Sigmoid colon (tissue), 7 donors: ENCODE data around the gene TBL3. TPM values are rescaled to one million over a fixed set of nuclear protein-coding genes. Genes with fewer than 3 reads are reported as not detected.

Experiments
- DNase-seq: peaks from one replicate; pipeline ENCODE4 v3.0.0-alpha.2; 2019
- H3K27ac ChIP-seq, 4 donors: fragments of 200-600 bp; sonication (generic); one replicate each; pipeline ENCODE4 v1.5.1; 2016 to 2019; ENCODE audit warnings: mild to moderate bottlenecking in 1 of 4
- H3K27me3 ChIP-seq, 3 donors: fragments of 200-600 bp; sonication (generic); one replicate each; pipeline ENCODE4 v1.5.1; 2019; ENCODE audit warnings: mild to moderate bottlenecking in 1 of 3
- H3K36me3 ChIP-seq, 4 donors: fragments of 200-600 bp; sonication (generic); one replicate each; pipeline ENCODE4 v1.5.1; 2016 to 2019
- H3K4me1 ChIP-seq, 4 donors: fragments of 200-600 bp; sonication (generic); one replicate each; pipeline ENCODE4 v1.5.1; 2017 to 2019
- H3K4me3 ChIP-seq, 4 donors: fragments of 200-600 bp; sonication (generic); one replicate each; pipeline ENCODE4 v1.5.1; 2017 to 2019; ENCODE audit warnings: mild to moderate bottlenecking in 2 of 4, moderate library complexity in 1 of 4
- H3K9me3 ChIP-seq, 4 donors: fragments of 200-600 bp in 3 of 4; sonication (generic) in 3 of 4; one replicate each; pipeline versions ENCODE4 v1.5.1 to v1.6.1; 2013 to 2019
- EP300 ChIP-seq, 4 donors: sonication (generic); formaldehyde crosslinking; IDR thresholded peaks; one replicate each; pipeline ENCODE4 v1.6.1; 2017; ENCODE audit warnings: antibody characterized with exemption in 4 of 4
- POLR2A ChIP-seq, 2 donors: fragments of 450-650 bp; IDR thresholded peaks; one replicate each; pipeline ENCODE4 v1.6.1; 2016; ENCODE audit warnings: antibody characterized with exemption in 2 of 2, mild to moderate bottlenecking in 2 of 2, moderate library complexity in 2 of 2
- POLR2AphosphoS5 ChIP-seq, 4 donors: sonication (generic); formaldehyde crosslinking; IDR thresholded peaks; one replicate each; pipeline ENCODE4 v1.6.1; 2017; ENCODE audit warnings: antibody characterized with exemption in 4 of 4
- WGBS, 2 donors: extraction: QIAGEN DNeasy Blood & Tissue Kit; methylation state at CpG; one replicate each; pipeline ENCODE4 v1.1.7; 2013; 5-methylcytosine and 5-hydroxymethylcytosine counted together
- intact Hi-C: fragments of 100-400 bp; cut with DNase I; formaldehyde crosslinking; loops from one replicate; pipeline ENCODE4 v1.15.1; 2023
- polyA plus RNA-seq, 3 donors: library from polyadenylated mRNA; stranded (reverse); fragments of 200-250 nt; gene quantifications; one replicate each; pipeline ENCODE4 v1.2.3, GENCODE V29; 2013
- total RNA-seq, 4 donors: library from RNA; depleted of rRNA; stranded (reverse); fragments of >200 nt; gene quantifications; one replicate each; pipeline ENCODE4 v1.1.0, GENCODE V29; 2016
- TF ChIP-seq, protein P1 (sequence below), 4 experiments: fragments of 450-650 bp in 3 of 4; fragments of 200-600 bp in 1 of 4; IDR thresholded peaks; one replicate each; pipeline ENCODE4 v1.5.1; 2016 to 2019; ENCODE audit warnings: antibody characterized with exemption in 4 of 4, mild to moderate bottlenecking in 3 of 4, moderate library complexity in 2 of 4
- donor health status: healthy with polysubstance abuse.
- donor health status: Bipolar disorder and iron deficiency.
- donor health status: healthy.

Gene TBL3
- total and polyA plus RNA-seq, 7 donors: 14.3 to 37.4 (median 25.4) TPM

DNA sequence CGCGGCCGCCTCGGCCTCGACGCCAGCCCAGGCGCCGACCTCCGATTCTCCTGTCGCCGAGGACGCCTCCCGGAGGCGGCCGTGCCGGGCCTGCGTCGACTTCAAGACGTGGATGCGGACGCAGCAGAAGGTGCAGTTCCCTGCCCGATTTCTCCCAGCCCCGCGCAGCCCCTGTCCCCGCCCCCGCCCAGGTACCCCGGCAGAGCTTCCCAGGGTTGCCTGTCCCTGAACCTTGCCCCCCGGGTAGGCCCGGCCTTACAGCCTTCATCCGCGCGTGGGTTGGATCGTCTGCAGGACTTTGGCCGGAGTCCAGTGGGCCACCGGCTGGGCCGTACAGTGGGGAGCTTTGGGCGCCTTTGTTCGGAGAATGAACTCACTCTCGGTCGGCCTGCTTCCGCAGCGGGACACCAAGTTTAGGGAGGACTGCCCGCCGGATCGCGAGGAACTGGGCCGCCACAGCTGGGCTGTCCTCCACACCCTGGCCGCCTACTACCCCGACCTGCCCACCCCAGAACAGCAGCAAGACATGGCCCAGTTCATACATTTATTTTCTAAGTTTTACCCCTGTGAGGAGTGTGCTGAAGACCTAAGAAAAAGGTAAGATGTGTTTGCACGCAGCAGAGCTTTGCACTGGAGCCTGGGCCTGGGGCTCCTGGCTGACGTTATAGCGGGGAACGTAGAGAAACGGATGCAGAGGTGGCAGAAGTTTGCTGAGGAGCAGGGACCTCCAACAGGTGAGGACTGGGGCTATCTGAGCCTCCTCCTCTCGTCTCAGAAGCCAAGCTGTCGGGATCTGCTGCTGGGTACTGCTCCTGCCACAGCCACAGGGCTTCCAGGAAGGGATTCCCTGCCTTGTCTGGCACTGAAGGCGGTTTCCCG is 12.7 kb downstream of the TBL3 start:
- peak overlapping the region; percentile 76 to 83 (median 81) for H3K27ac ChIP-seq
- DNase-seq: no peak
- H3K4me1 ChIP-seq: peaks cover 0 to 31% (median 20%) of the 10 kb centered on the region in 4 donors
- 4 to 12% methylated on average over 58 of the region's 58 CpGs for WGBS, 2 donors
- H3K4me3 ChIP-seq: peak overlapping the region; percentile 49 to 95 (median 80)
- peaks cover 6 to 17% (median 10%) of the 10 kb centered on the region in 4 donors for H3K36me3 ChIP-seq
- H3K27me3 ChIP-seq: peaks cover 28 to 50% (median 40%) of the 10 kb centered on the region in 3 donors
- TF ChIP-seq, protein P1, sequence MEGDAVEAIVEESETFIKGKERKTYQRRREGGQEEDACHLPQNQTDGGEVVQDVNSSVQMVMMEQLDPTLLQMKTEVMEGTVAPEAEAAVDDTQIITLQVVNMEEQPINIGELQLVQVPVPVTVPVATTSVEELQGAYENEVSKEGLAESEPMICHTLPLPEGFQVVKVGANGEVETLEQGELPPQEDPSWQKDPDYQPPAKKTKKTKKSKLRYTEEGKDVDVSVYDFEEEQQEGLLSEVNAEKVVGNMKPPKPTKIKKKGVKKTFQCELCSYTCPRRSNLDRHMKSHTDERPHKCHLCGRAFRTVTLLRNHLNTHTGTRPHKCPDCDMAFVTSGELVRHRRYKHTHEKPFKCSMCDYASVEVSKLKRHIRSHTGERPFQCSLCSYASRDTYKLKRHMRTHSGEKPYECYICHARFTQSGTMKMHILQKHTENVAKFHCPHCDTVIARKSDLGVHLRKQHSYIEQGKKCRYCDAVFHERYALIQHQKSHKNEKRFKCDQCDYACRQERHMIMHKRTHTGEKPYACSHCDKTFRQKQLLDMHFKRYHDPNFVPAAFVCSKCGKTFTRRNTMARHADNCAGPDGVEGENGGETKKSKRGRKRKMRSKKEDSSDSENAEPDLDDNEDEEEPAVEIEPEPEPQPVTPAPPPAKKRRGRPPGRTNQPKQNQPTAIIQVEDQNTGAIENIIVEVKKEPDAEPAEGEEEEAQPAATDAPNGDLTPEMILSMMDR (IDR thresholded peaks at IDR 0.05): no peak
- TF ChIP-seq POLR2AphosphoS5 (IDR thresholded peaks at IDR 0.05): no peak
- no peaks in the 10 kb centered on the region for H3K9me3 ChIP-seq
- intact Hi-C loops: no loop called here

DNA sequence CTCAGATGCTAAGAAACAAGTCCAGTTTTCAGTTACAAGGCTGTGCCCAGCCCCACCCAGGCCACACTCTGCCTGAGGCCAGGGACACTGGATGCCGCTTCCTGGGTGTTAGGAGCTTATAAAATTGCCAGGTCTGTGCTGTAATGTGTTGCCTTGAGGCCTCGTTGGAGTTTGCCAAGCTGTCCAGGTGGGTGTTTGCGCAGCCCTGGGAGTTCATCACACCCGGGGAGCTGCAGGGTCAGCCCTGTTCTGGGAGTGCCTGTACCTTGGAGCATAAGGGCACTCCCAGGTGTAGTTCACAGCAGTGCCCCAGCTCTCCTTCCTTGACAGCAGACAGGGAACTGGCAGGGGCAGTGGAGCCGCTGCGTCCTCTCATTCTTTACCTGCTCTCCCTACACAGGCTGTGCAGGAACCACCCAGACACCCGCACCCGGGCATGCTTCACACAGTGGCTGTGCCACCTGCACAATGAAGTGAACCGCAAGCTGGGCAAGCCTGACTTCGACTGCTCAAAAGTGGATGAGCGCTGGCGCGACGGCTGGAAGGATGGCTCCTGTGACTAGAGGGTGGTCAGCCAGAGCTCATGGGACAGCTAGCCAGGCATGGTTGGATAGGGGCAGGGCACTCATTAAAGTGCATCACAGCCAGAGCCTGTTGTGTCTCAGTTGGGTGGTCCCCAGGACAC is 13.8 kb downstream of the TBL3 start:
- Histone ChIP-seq H3K27me3 (peaks cover 28 to 49% (median 39%) of the 10 kb centered on the region in 3 donors), H3K4me1 (peaks cover 0 to 38% (median 27%) of the 10 kb centered on the region in 4 donors), H3K4me3 (peak overlapping the region in 1 of 4 donors; percentile 94), H3K27ac (no peak overlapping the region), H3K36me3 (peaks cover 6 to 17% (median 10%) of the 10 kb centered on the region in 4 donors), H3K9me3 (no peaks in the 10 kb centered on the region)
- TF ChIP-seq POLR2A (IDR thresholded peaks at IDR 0.05): peak in 1 of 2 donors; percentile 41
- TF ChIP-seq, protein P1 (IDR thresholded peaks at IDR 0.05): no peak
- no peak for DNase-seq
- intact Hi-C loops: no loop called here
- 48 to 82% methylated on average over 14 of the region's 14 CpGs for WGBS, 2 donors

DNA sequence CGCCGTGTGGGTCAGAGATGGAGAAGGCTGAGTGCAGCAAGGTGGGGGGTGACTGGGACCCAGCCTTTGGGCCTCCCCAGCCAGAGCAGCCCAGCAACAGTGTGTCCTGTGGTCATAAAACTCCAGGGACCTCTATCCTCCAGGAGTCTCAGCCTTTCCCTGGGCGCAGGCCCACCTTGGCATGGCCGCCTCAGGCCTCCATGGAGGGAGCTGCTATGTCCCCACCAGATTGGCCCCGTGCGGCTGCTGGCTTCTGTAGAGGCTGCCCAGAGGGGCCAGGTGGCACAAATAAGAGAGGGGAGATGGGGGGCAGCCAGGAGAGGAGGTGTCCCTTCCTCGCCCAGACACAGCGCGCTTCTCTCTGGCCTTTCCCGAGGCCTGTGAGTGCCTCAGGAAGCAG is 15.3 kb downstream of the TBL3 start:
- intact Hi-C loops: no loop called here
- peaks cover 6 to 17% (median 10%) of the 10 kb centered on the region in 4 donors for H3K36me3 ChIP-seq
- no peak overlapping the region for H3K27ac ChIP-seq
- no peak for DNase-seq
- WGBS, 2 donors: 94% methylated on average over 10 of the region's 10 CpGs
- H3K4me3 ChIP-seq: no peak overlapping the region
- no peaks in the 10 kb centered on the region for H3K9me3 ChIP-seq
- TF ChIP-seq, protein P1 (IDR thresholded peaks at IDR 0.05): no peak
- TF ChIP-seq POLR2A (IDR thresholded peaks at IDR 0.05): no peak
- TF ChIP-seq POLR2AphosphoS5 (IDR thresholded peaks at IDR 0.05): no peak
- TF ChIP-seq EP300 (IDR thresholded peaks at IDR 0.05): no peak
- H3K4me1 ChIP-seq: peaks cover 0 to 54% (median 41%) of the 10 kb centered on the region in 4 donors
- peaks cover 34 to 49% (median 41%) of the 10 kb centered on the region in 3 donors for H3K27me3 ChIP-seq

DNA sequence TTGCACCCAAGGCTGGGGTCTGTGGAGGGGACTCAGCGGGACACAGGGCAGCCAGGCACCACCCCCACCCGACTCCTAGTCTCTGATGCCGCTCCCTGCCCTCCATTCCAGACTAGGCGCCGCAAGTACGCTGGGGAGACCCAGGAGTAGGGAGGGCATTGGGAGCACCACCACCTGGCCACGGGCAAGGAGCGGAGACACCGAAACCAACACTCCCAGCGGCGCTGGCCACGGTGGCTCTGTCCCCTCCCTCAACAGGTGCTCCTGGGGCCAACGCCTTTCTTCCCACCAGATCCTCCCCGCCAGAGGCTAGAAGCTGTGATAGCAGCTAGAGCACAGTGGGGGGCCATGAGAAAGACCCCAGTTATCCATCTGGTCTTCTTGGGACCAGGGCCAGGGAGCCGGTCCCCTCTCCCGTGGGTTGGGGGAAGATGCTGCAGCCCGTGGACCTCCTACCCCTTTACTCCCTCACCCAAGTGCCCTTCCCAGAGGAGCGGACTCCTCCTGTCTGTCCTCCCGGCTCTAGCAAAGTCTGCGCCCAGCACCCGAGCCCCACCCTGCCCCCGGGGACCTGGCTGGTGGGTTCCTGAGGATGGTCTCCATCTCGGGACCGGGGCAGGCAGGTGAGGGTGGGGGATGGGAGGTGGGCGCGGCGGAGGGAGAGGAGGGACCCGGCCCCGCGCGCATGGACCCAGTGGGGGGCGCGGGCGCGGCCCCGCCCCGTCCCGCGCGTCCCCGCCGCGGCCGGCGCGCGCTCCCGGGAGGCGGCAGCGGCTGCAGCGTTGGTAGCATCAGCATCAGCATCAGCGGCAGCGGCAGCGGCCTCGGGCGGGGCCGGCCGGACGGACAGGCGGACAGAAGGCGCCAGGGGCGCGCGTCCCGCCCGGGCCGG is 17.6 kb downstream of the TBL3 start, which contains the start of gene SYNGR3:
Gene SYNGR3 (plus strand): TSS at position 762 of the 892 bp plus-strand sequence. CDS start 133 bp downstream, outside the sequence.
- Histone ChIP-seq H3K9me3 (no peaks in the 10 kb centered on the region), H3K4me1 (peaks cover 0 to 44% (median 38%) of the 10 kb centered on the region in 4 donors), H3K27ac (no peak within 1 kb of the TSS), H3K36me3 (peaks cover 6 to 17% (median 10%) of the 10 kb centered on the region in 4 donors), H3K4me3 (no peak within 1 kb of the TSS), H3K27me3 (peaks cover 37 to 50% (median 49%) of the 10 kb centered on the region in 3 donors)
- DNase-seq: no peak
- 3 to 8% methylated on average over 67 of the region's 67 CpGs for WGBS, 2 donors
- TF ChIP-seq EP300 (IDR thresholded peaks at IDR 0.05) (no peak), POLR2AphosphoS5 (IDR thresholded peaks at IDR 0.05) (no peak), POLR2A (IDR thresholded peaks at IDR 0.05) (no peak)
- TF ChIP-seq, protein P1 (IDR thresholded peaks at IDR 0.05): no peak
- intact Hi-C loops: no loop called here
